Measurements from ENCODE around the gene PRKACB. TPM values are rescaled to one million over a fixed set of nuclear protein-coding genes. Genes with fewer than 3 reads are reported as not detected.
"Not testable (repeated sequence)": the region's sequence is repeated elsewhere in the genome, so short reads cannot be mapped to it uniquely, and the experiment has no call there.

PRKACB gene
- total RNA-seq = 61.4 TPM

DNA sequence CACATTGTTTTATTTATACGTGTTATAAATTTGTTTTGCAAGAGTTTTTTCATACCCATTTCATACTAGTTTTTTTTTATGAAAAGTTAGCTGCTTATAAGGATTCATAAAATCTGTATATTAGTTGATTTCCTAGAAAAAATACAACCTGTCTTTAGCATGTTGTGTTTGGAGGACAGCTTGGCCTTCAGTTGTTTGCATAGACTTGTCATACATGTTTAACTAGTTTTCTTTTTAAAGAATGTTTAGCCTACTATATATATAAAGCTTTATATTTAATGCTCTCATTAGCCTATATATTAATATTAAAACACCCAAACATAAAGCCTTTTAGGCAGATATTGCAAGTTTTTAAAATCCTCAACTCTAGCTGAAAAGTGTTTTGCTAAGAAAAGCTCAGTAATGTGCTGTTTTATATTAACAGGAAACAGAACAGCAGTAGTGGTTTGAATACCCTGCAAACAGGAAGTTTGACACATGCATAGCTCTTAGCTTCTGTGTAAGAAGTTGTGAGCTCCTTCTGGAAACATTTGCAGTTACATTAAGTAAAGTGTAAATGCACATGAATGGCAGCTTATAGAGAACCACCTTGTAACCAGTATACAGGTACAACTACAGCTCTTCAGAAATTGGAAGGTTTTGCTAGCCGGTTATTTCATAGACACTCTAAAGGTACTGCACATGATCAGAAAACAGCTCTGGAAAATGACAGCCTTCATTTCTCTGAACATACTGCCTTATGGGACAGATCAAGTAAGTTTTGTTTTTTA is at the start of gene PRKACB:
PRKACB (plus strand) TSS at position 476 of the 770 bp plus-strand sequence; CDS start at position 567, 91 bp downstream.
- no peak for DNase-seq (ENCODE audit: low spot score)

DNA sequence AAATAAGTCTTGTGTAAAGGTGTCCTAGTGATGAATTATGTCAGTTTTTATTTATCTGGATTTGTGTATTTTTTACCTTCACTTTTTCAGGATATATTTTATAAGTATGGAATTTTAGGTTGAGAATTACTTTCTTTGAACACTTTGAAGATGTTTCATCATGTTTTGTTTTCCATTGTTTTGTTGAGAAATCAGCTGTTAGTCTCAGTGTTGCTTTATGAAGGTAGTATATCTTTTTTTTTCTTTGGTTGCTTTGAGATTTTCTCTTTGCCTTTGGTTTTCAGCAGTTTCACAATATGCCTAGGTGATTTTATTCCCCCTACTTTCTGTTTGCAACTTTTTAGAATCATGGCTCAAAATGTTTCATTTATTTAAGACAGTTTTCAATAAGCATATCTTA is 48.8 kb upstream of the PRKACB start:
- DNase-seq (ENCODE audit: low spot score) = no peak

DNA sequence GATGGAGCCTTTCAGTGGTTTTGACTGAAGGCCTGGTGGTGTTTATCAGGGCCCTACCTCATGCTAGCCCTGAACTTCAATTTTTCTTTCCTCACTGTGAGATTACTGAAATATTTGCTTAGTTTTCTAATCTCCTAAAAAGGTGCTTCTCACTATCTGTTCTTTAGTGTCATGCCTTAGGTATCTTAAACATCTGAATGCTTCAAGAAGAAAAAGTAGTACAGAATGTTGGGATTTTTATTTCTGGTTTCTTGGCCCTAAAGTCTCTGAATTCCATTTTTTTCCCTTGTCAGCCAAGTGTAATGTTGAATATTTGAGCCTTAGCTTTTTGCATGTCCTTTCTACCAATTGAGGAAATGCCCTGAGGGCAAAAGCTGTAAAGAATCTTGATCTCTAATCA is 47.9 kb upstream of the PRKACB start:
- no peak for DNase-seq (ENCODE audit: low spot score)

DNA sequence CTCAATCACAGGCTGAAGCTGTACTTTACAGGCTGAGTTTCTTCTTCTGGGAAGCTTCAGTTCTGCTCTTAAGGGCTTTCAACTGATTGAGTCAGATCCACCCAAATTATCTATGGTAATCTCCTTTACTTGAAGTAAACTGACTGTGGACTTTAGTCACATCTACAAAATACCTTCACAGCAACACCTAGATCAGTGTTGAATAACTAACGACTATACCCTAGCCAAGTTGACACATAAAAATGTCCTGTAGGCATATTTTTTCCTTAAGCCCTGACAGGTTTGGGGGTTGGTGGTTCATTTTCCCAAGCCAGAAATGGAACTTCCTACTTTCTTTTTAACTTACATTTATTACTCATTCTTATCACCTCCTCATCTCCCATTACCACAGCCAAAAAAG is 42.9 kb upstream of the PRKACB start:
- DNase-seq (ENCODE audit: low spot score) = no peak

DNA sequence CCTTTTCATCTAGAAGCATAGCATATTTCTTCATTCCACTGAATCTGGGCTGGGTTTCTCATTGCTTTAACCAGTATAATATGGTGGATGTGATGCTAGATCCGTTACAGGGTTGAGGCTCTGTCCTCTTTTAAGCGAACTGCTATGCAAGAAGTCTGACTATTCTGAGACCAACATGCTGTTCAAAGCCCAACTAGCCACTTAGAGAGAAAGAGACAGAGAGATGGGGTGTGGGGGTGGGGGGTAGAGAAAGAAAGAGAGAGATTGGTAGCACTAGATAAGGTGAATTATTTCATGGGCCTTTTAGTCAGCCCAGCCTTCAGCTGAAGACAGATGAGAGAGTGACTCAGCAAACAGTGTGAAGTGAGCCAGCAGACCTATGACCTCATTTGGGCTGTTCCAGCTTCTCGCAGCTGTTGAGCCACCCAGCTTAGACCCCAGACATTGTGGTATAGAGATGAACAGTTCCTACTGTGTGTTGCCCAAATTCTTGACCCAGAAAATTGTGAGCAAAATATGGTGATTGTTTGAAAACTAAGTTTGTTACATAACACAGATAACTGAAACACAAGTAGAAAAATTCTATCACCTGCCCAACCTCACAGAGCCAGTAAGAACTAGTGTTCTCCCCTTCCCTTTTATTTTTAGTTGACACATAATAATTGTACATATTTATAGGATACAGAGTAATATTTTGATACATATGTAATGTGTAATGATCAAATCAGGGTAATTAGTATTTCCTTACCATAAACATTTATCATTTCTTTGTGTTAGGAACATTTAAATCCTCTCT is 40.7 kb upstream of the PRKACB start:
- no peak for DNase-seq (ENCODE audit: low spot score)

DNA sequence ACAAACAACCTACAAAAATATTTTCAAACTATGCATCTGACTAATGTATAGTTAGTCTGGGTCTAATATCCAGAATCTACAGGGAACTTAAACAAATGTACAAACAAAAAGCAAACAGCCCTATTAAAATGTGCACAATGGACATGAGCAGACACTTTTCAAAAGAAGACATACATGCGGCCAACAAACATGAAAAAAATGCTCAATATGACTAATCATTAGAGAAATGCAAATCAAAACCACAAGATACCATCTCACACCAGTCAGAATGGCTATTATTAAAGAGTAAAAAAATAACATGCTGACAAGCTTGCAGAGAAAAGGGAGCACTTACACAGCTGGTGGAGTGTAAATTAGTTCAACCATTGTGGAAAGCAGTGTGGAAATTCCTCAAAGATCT is 36.5 kb upstream of the PRKACB start:
- not testable (repeated sequence) for DNase-seq (ENCODE audit: low spot score)

DNA sequence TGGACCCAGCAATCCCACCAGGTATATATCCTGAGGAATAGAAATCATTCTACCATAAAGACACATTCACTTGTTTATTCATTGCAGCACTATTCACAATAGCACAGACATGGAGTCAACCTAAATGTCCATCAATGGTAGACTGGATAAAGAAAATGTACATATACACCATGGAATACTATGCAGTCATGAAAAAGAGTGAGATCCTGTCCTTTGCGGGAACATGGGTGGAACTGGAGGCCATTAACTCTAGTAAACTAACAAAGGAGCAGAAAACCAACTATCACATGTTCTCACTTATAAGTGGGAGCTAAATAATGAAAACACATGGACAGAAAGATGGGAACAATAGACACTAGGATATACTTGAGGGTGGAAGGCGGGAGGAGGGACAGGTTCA is 36.1 kb upstream of the PRKACB start:
- no peak for DNase-seq (ENCODE audit: low spot score)

DNA sequence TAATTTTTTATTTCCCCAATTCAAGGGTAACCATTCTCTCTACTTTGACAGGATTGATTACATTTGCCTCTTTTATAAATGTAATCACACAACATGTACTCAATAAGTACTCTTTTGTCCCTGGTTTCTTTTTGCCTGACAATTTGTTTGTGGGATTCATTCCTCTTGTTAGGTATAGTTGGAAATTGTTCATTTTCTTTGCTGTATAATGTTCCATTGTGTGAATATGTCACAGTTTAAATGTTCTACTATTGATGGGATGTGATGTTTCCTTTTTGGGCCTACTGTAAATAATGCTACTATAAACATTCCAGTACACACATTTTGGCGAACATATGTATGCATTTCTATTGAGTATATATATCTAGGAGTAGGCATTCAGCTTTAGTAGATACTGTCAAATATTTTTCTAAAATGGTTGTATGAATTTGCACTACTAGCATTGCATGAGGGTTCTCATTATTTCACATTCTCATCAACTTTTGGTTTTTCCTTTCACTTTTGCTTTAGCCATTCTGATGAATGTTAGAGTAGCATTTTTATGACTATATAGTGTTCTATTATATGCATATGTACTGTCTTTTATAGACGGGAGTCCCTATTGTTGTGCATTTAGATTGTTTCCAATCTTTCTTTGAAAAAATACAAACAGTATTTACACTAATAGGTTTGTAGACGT is 35.0 kb upstream of the PRKACB start:
- DNase-seq (ENCODE audit: low spot score) = no peak

DNA sequence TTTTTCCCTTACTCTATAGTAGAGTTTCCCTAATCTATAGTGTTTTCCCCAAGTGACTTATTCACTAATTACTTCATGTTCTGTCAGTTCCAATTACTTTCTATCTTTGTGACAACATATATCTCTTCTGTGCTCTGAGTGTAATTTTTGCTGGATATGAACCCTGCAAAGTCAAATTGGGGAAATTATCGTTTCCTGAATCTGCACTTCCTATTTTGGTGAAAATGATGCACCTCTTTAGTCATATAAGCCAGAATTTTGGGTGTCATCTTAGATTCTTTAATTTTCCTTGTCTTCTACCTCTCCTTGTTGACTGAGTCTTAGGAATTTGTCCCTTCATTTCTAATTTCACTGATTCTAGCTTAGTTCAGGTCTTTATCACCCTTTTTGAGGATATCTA is 33.4 kb upstream of the PRKACB start:
- DNase-seq (ENCODE audit: low spot score) = no peak

DNA sequence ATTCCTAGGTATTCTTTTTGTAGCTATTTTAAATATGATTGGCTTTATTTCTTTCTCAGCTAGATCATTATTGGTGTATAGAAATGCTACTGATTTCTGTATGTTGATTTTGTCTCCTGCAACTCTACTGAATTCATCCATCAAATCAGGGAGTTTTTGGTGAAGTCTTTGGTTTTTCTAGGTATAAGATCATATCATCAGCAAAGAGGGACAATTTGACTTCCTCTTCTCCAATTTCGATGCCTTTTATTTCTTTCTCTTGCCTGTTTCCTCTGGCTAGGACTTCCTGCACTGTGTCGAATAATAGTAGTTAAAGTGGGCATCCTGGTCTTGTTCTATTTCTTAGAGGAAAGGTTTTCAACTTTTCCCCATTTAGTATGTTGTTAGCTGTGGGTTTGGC is 27.5 kb upstream of the PRKACB start:
- DNase-seq (ENCODE audit: low spot score) = no peak

DNA sequence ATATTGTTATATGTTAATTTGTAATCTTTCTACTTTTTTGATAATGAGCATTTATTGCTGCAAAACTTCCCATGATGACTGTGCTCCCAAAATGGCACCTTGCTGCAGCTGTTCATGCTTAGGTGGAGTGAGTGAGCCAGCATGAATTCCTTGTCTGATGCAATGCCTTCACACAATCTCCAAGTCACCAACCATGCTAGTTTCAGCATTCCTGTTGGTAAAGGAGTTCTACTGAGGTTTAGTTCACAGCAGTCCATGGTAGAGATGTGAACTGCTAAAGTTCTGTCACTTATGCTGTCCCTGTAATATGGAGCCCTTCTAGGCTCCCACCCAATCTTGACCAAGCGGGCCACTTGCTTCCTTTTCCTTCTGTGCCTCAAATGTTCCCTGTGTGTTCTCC is 26.2 kb upstream of the PRKACB start:
- DNase-seq (ENCODE audit: low spot score) = no peak

DNA sequence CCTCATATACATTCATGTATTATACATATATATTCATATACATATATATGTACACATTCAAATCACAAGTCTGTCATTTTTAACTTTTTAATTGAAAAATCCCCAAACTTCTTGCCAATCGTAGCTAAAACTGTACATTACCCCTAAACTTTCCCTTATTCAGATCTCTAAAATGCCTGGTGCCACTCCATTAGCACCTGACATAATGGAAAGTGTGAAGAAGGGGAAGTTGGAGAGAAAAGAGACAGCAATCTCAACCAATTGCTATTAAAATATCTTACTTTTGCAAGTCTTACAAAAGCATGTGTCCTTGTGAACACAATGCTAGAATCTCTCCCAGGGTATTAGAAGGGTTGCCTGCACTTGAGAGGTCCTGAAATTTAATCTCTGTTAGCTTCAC is 22.7 kb upstream of the PRKACB start:
- DNase-seq (ENCODE audit: low spot score) = no peak

DNA sequence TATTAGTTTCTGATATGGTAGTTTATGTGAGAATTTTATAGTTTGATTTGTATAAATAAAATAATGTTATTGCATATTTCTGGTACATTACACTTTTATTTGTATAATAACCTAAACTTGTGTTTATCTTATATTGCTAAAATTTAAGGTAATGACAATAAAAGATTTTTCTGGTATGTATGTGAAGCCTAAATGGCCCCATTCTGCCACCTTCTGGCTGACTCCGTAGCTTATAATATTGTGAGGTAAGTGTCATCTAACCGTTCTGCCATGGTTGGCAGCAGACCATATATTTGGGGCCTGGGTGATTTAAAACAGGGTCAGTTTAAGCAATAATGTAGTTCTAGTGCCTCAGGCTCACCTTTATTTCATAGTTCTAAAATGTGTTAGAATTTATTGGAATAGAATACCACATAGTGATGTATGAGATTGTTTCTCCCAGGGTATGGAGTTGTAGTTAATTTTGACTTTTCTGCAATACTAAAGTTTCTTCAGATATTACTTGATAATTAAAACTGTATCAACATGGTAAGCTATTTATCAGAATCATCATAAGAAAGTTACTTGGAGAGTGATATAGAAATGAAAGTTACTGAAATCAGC is 21.2 kb upstream of the PRKACB start:
- no peak for DNase-seq (ENCODE audit: low spot score)

DNA sequence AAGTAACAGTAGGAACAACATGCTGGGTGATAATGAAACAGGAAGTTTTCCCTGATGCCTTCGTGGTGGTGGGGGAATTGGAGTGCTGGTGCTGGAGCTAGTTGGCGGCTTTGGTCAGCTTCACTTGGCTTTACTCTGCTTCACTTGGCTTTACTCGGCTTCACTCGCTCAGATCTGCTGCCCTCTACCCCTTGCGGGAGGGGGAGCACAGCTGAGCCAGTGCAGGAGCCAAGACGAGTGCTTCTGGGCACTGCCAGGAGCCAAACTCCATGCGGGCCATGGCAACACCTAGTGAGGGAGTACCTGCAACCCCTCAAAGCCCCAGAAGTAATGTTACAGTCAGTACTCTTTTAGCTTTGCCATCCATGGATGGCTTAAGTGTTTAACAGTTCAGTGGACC is 10.6 kb upstream of the PRKACB start:
- DNase-seq (ENCODE audit: low spot score) = no peak

DNA sequence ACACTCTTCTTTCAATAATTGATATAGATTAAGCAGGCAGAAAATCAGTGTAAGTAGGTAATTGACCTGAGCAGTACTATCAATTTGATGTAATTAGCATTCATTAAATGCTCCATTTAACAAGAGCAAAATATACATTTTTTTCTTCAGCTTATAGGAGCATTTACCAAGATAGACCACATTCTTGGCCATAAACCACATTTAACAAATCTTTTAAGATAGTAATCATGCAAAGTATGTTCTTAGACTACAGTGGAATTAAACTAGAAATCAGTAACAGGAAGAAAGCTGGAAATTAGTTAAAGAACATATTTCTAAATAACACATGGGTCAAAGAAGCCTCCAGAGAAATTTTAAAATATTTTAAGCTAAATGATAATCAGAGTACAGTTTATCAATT is 8.7 kb upstream of the PRKACB start:
- no peak for DNase-seq (ENCODE audit: low spot score)

DNA sequence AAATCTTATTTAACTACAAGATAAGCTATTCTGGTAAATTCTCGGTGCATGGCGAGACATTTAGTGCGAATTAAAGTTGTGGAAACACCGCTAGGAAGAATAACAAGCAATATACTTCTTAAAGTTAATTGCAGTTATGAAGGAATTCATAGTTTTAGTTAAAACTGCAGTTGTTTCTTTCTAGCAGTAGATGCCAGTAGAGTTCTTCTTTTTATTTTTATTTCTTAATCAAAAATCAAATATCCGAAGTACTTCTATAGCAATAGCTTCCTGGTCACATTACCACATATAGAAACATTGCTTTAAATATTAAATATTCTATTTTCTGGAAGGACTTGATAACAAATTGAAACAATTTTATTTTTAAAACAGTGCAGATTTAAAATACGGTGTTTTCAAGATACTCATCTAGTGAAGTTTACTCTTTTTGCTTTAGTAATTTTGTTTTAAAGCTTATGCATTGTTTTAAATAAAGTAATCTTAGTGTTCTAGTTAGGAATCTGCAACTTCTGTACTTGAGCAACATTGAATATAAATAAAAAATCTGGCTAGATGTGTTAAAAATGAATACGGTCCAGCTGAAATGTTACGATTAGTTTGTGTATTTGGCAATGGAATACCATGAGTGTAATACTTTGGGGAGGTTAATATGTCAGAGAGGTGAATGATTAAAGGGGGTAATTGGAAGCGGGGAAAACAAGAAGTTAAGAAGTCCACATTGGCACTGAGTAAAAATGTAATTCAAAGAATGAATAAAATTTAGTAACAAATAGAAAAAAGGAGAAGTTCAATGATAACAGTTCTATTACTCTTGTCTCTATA is 2.7 kb upstream of the PRKACB start:
- DNase-seq (ENCODE audit: low spot score) = no peak

DNA sequence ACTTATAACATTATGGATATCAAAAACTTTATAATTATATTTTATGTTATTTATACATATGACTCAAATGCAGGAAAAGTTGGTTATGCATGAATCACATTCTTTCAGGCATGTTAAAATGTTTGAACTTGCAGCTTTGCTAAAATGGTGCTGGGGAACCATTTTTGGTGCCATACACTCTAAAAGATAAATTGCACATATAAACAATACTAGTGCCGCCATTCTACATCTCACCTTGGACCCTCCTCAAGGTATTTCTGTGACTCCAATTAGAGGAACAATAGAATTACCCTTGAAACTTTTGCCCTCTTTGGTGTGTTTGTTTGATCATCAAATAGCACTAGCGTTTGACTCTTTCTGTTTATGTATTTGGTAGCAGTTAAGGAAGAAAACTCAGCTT is 997 bp downstream of the PRKACB start:
- no peak for DNase-seq (ENCODE audit: low spot score)

DNA sequence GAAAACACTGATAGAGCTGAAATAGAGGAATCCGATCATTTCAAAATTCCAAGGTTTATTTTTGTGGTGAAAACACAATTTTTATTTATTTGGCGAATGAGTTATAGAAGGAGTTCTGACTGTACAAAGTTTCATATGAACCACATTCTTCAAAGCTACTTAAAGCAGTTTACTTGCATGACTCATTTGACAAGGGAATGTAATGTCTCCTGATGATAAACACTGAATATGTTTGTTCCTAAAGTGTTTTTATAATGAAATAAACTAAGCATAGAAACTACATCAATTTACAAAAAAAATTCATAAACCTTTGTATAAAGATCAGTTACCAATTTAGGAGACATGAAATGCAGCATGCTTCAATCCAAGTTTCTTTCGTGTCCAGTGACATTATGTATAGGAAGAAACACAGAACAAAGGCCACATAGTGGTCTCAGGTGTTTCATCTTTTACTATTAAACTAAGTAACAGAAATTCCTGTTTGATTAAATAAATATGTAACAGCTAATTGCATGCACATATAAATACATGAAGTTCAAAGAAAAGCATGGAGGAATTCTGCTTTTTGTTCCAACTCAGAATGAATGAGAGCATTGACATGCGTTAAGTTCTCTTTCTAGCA is 2.5 kb downstream of the PRKACB start:
- no peak for DNase-seq (ENCODE audit: low spot score)

DNA sequence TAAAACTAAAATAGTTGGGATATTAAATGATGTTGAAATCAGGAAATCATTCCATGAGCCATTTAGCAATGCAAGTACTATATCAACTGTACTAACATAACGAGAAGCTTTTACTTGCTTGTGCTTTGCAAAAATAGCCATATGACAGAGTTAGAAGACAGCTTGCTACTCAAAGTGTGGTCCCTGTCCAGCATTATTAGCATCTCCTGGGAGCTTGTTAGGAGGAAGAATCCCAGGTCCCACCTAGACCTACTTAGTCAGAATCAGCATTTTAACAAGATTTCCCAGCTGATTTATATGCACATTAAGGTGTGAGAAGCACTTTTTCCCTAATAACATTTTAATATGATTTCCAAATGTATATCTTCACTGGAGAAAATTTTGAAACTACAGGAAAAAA is 4.7 kb downstream of the PRKACB start:
- DNase-seq (ENCODE audit: low spot score) = no peak

DNA sequence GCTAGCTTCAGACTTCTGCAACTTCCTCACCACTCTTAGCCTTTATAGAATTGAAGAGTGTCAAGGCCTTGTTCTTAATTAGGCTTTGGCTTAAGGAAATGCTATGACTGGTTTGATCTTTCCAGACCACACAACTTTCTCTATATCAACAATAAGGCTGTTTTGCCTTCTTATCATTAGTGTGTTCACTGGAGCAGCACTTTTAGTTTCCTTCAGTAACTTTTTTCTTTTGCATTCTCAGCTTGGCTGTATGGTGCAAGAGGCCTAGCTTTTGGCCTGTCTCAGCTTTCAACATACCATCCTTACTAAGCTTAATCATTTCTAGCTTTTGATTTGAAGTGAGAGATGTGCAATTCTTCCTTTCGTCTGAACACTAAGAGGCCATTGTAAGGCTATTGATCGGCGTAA is 8.6 kb downstream of the PRKACB start:
- no peak for DNase-seq (ENCODE audit: low spot score)

DNA sequence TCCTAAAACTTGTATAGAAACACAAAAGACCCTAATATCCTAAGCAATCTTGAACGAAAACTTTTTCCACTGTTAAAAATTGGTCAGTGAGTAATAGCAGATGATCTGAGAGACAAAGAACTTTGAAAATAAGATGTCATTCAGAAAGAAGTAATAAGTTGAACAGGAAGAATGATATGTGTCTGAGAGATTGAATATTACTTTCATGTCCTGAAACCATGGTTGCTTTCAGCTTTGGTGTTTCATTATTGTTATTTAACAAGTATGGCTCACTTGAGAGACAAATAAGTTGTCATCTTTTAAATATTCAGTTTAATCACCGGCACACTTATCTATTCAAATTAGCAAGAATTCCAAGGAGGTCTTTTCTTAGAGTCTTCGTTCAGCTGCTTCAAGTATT is 11.4 kb downstream of the PRKACB start:
- DNase-seq (ENCODE audit: low spot score) = no peak
